Measurements from ENCODE around the gene CDC5L. TPM values are rescaled to one million over a fixed set of nuclear protein-coding genes. Genes with fewer than 3 reads are reported as not detected.
"Not testable (repeated sequence)": the region's sequence is repeated elsewhere in the genome, so short reads cannot be mapped to it uniquely, and the experiment has no call there.

The CDC5L gene
- total RNA-seq, 4 donors from 2014 or later = 9.9 to 23.1 (median 15.3) TPM

- Histone ChIP-seq H3K4me1 (peaks cover 0 to 3% (median 0%) of the 10 kb centered on the region in 4 donors), H3K4me3 (no peak overlapping the region), H3K27ac (no peak overlapping the region), H3K9me3 (no peaks in the 10 kb centered on the region), H3K27me3 (no peaks in the 10 kb centered on the region), H3K36me3 (no peaks in the 10 kb centered on the region)
- TF ChIP-seq CTCF (IDR thresholded peaks at IDR 0.05) (no peak), POLR2A (IDR thresholded peaks at IDR 0.05) (no peak)
- no peak for DNase-seq
These were observed 46.2 kb upstream of the CDC5L start for GRCh38 chr6:44341095-44341890.

- H3K27ac ChIP-seq = no peak overlapping the region
- TF ChIP-seq POLR2A (IDR thresholded peaks at IDR 0.05) = no peak
- TF ChIP-seq CTCF (IDR thresholded peaks at IDR 0.05) = no peak
- DNase-seq = no peak
- H3K4me1 ChIP-seq = peaks cover 0 to 3% (median 0%) of the 10 kb centered on the region in 4 donors
- no peaks in the 10 kb centered on the region for H3K9me3 ChIP-seq
- H3K4me3 ChIP-seq = peak overlapping the region in 1 of 4 donors; percentile 32
- H3K27me3 ChIP-seq = no peaks in the 10 kb centered on the region
- H3K36me3 ChIP-seq = no peaks in the 10 kb centered on the region
These were observed 45.5 kb upstream of the CDC5L start for GRCh38 chr6:44342052-44342451.

- no peak for TF ChIP-seq CTCF (IDR thresholded peaks at IDR 0.05)
- no peak for TF ChIP-seq POLR2A (IDR thresholded peaks at IDR 0.05)
- Histone ChIP-seq H3K4me3 (peak within 1 kb of the TSS in 2 of 4 donors; percentile 24 to 32), H3K27ac (no peak within 1 kb of the TSS), H3K9me3 (no peaks in the 10 kb centered on the region), H3K27me3 (no peaks in the 10 kb centered on the region), H3K36me3 (no peaks in the 10 kb centered on the region), H3K4me1 (peaks cover 0 to 3% (median 0%) of the 10 kb centered on the region in 4 donors)
- DNase-seq = no peak
These were observed 45.0 kb upstream of the CDC5L start, which contains the start of gene SPATS1 for GRCh38 chr6:44342489-44342888. Gene SPATS1 (plus strand): TSS chr6:44342650. CDS start chr6:44343096, 446 bp downstream.

- H3K36me3 ChIP-seq, H3K4me1 ChIP-seq, H3K9me3 ChIP-seq, DNase-seq, H3K4me3 ChIP-seq, H3K27ac ChIP-seq, H3K27me3 ChIP-seq: not testable (repeated sequence)
These were observed 40.7 kb upstream of the CDC5L start for GRCh38 chr6:44346818-44347217.

GRCh38 chr6:44349904-44350649, 37.4 kb upstream of the CDC5L start:
- no peak overlapping the region for H3K27ac ChIP-seq
- no peak overlapping the region for H3K4me3 ChIP-seq
- no peaks in the 10 kb centered on the region for H3K9me3 ChIP-seq
- no peaks in the 10 kb centered on the region for H3K4me1 ChIP-seq
- DNase-seq = no peak
- no peaks in the 10 kb centered on the region for H3K27me3 ChIP-seq
- TF ChIP-seq POLR2A (IDR thresholded peaks at IDR 0.05) (no peak), CTCF (IDR thresholded peaks at IDR 0.05) (no peak)
- no peaks in the 10 kb centered on the region for H3K36me3 ChIP-seq

GRCh38 chr6:44350650-44350994, 36.9 kb upstream of the CDC5L start:
- H3K4me3 ChIP-seq, H3K27me3 ChIP-seq, DNase-seq, H3K27ac ChIP-seq, H3K36me3 ChIP-seq, H3K4me1 ChIP-seq, H3K9me3 ChIP-seq: not testable (repeated sequence)
